NCI-H510A treated with DMSO at 0.1 percent for 48 hours (cell line): ENCODE results near the gene NRXN3.

ENCODE experiments used
- DNase-seq: peaks from one replicate; lab custom pipeline; 2025; lab: John Stamatoyannopoulos, UW

Gene NRXN3

DNA sequence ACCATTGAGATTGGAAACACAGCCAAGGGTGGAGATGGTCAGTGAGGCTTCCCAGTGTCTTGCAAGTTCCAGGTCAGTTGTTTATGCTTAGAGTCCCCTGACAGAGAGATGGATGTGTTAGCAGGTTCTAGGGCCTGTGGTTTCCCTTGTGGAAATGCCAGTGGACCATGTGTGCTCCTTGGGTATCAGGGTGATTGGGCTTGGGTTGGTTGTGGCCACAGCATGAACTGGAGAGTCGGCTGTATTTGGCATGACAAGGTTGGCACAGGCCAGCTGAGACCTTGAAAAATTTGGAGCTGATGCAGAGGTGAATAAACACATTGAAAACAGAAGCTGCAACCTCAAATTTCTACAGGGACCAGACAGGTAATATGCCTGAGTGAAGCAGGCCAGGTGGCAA is 1373.2 kb downstream of the NRXN3 start:
- DNase-seq = no peak

DNA sequence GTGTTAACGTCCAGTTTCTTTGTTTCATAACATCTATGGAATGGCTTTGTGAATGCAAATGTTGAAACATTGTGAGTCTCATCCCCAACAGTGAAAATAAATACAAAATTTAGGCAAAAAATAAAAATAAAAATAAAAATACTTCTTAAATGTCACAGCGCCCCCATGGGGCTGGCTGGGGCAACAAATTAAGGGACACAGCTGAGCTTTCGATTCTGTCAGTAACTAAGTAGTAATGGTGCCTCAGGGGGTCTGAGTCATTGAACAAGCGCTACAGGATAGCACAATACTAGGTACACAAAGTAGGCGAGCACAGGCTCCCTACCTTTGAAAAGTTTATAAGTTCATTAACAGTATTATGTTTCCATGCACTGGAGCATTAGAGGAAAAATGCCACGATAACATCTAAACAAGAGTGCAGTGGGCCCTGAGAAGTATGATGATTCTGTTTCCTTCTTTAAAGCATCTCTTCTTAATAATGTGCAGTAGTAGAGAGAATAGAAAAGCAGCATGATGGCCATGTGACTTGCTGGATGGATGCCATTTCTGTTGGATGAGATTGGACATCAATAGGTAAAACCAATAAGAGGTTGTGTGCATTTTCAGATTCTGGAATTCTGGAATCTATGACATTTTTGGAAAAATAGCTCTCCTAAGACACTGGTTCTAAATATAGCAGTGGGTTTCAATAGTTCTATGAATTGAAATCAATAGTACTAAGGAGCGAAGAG is 1374.0 kb downstream of the NRXN3 start:
- DNase-seq = no peak

DNA sequence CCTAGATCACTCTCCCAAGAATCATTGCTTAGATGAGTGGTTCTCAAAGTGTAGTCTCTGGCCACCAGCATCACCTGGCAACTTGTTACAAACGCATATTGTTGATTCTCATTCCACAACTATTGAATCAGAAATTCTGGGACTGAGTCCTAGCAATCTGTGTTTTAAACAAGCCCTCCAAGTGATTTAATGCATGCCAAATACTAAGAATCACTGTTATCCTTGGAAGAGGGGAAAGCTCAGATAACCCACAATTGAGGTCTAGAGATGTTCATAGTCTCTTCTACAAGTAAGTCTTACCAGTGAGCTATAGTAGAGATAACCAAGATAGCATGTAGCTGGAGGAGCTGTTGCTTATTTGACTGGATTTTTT is 1374.5 kb downstream of the NRXN3 start:
- no peak for DNase-seq

DNA sequence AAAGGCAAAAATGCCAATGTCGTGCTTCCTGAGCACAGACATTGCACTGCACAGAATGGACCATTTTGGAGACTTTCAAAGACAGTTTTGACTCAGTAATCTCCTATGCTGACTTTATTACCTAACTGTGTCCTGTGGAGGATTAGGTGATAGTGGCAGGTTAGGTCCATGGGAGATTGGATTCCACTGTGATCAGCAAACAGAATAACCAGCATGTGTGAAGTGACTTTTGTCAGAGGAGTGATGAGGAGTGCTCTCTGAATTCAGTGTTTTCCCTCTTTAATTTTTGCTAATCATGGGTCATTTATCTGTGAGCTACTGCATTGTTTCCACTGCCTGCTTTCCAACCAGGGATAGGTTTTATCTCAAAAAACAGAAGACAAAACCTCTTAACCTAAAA is 1378.7 kb downstream of the NRXN3 start:
- DNase-seq = no peak

DNA sequence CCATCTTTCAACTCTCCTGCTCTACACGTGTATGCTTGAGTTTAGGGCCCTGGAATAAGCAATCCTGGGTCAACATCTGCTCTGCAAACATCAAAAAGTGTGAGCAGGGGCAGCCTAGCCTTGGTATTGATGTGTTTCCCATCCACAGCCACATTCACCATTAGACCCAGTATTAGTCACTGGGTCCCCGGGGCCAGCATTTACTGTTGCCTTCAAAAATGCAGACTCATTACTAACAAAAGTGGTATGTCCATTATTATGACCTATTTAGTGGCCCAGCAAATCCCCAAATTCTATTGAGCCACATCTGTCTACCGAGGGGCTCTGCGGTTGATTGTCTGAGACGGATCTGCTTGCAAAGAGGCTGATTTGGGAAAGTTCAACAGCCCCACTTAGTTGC is 1379.3 kb downstream of the NRXN3 start:
- no peak for DNase-seq

DNA sequence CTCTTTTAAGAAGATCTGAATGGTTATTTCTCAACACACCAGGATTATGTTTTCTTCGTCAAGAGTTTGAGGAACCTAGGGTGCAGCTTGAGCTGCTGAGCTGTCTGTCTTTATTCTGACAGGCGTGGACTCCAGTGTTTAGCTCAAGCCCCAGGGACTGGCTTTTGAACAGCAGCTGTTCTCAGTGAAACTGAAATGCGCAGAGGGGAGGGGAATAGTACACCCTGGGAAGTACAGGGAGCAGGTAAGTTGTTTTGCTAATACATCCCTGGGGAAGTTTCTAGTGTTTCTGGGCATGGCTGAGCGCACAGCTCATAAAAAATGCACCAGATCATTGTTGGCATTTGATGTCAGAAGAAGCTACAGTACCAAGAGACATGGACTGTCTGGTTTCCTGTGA is 1381.3 kb downstream of the NRXN3 start:
- DNase-seq = peak; percentile 43

DNA sequence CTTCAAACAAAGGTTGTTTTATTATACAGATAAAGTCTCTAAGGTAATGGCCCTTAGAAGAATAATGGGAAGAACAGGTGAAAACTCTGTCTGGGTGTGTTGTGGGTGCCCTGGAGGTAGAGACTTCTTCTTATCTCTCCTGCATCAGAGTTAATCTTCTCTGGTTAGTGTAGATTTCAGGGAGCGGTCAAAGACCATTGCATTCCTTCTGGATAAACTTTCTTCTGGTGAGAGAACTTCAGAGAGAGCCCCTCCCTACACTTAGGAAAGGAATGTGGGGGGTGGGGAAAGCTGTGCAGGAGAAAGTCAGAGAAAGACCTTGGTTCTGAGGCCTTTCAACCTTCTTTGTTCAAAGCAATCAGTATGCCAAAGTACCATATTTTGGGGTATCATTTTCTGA is 1382.6 kb downstream of the NRXN3 start:
- DNase-seq = no peak

DNA sequence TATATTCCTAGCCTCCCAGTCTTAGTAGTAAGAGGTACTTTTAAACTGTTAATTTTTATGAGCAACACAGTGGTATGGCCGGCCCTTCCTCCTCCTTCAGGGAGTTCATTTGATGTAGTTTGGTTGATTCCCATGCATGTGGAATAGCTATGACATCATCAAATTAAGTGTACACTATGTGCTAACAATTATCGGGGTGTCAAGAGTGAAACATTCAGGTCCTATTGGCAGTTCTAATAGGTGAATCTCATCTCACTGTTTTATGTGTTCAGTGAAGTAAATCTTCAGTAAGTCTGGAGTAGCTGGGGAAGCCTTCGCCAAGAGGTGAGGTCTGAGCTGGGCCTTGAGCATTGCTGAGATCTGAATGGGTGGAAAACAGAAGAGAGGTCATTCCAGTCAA is 1384.6 kb downstream of the NRXN3 start:
- DNase-seq = no peak

DNA sequence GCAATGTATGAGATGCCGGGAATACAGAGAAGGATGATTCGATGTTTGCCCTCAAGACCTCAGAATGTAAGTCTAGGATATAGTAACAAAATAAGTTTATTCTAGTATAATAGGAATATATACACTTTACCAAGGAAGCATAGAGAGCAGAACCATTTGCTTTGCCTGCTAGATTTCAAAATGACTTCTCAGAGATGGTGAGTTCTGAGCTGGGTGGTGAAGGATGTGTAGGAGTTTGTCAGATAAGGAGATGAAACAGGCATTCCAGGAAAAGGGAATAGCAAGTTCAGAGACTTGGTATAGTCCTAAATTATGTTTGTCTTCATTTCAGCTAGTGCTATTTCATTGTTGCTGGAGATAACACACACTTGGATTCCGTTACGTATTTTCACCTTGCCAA is 1385.3 kb downstream of the NRXN3 start:
- no peak for DNase-seq

DNA sequence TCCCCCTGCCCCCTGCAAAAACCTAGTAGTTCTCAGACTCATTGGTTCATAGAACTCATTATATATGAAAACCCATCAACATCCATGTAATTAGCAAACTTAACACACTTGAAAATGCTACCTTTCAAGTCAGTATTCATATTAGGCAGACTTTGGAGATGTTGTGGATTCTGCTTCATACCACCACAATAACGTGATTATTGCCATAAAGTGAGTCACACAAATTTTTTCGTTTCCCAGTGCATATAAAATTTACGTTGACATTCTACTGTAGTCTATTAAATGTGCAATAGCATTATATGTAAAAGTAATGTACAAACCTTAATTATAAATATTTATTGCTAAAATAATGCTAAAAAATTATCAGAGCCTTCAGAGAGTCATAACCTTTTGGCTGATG is 1387.1 kb downstream of the NRXN3 start:
- no peak for DNase-seq

DNA sequence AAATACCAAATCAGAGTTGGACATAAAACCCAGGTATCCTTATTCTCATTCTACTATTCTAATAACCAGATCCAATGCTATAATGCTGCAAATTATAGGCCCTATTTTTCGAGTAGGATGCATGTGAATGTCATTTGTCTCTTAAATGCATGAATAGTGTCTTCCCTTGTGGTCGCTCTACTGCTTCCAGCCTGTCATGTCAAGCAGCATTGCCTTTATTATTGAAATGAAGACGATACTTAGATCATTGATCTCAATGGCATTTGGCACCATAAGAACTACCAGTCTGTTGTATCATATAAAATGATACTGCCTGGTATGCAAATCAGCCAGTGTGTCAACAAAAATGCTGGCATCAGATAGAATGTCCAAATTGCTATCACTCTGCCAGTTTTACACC is 1392.0 kb downstream of the NRXN3 start:
- DNase-seq = no peak

DNA sequence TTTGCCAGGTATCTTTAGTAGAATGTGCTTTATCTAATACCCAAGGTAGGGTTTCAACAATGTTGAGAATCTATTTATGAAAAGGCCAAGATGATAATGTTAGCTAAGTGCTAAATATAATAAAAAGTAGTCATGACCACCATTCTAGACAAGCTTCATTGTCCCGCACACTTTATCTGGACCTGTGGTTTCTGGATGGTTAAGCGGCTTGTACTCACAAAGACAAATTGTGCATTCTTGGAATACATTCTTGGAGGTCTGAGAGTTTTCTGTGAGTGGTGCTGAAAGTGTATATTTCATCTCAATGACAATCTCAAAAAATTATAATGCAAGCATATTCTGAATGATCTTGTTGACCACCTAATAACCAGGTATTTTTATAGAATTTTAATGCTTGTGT is 1394.2 kb downstream of the NRXN3 start:
- DNase-seq = no peak

DNA sequence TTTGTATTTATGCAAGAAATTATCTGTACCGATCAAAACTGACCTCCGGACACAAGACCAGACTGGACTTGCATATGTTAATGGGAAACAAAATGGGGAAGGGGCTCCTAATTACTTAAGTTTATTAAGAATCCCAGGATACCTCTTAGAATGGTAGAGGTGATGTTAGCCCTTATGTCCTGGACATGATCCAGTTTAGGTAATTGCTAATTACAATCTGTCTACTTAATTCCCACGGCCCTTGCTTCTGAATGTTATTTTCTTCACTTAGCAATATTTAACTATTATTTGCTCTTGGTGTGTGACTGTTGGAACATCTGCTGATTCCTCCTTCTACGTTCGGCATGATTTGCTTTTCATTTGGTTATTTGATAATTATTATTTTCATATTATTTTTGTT is 1397.1 kb downstream of the NRXN3 start:
- no peak for DNase-seq

DNA sequence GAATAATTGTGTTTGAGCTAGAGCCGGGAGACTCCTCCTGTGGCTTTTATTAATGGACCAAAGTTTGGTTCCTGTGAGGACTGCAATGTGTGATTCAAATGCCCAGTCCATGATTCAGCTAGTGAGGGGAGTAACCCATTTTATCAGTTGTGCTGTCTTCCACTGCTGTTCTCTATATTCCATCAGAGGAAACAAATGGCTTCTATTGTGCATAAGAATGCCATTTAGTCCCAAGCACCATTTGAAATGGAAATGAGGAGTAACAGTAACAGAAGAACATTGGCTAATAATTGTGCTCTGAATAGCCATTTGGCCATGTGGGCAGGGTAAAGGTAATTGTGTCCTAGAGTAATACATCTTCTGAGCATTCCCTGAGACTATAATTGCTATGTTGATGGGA is 1398.4 kb downstream of the NRXN3 start:
- no peak for DNase-seq

DNA sequence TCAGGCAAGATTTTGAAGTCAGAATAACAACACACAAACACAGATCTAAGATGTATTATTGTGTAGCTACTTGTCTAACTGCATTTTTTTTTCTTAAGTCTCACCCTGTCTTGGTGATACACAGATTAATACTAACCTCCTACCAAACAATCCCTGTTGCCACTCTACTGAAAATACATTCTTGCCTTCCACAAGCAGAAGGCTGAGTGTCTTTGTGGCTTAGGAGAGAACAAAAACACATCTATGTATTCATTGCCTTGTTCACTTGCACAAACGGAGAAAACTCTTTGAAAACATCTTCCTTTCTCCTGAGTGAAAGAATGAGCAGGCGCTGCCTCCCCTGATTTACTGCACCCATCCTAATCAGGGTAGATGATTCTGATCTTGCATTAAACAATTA is 1398.9 kb downstream of the NRXN3 start:
- no peak for DNase-seq

DNA sequence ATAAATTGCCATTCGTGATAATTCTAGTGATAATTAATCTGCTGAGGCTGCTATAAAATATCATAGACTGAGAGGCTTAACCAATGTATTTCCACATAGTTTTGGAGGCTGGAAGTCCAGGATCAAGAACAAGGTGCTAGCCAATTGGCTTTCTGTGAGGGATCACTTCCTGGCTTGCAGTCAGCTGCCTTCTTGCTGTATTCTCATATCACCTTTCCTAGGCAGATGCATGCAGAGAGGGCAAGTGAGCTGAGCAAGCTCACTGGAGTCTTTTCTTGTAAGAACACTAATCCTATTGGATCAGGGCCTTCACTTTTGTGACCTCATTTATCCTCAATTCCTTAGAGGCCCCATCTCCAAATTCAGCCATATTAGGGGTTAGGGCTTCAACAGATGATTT is 1400.5 kb downstream of the NRXN3 start:
- DNase-seq = no peak

DNA sequence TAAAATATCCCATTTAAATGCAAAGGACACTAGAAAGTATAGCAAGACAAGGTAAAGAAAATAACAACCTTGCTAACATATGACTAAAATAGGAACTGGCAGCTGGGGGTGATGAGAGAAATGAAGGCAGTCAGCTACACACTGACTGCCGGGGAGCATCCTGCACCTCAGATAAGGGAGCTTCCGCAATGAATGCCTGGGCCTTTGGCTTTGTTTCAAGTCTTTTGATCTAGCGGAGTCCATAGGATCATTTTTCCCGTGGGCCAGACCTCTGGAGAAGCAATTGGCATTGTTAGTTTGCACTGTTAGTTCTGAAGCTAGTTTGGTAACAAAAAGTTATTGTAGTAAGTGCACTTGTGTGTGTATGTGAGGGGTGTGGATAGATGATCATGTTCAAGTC is 1401.2 kb downstream of the NRXN3 start:
- no peak for DNase-seq

DNA sequence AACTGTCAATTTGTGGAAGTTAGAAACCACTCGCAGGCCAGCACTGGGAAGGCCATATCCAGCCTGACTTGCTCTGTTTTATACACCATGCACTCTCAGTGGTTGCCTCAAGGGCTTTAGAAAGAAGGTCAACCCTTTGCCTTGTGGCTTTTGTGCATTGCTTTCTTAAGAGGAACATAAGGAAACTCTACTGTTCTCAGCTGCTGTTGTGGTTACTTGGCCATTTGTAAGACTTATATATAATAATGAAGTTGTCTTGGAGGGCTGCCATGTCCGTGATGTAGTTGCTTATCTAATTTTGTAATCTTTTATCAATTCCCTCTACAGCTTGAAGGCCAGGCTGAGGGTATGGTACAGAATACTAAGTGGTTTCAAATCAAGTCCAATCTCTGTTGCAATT is 1403.3 kb downstream of the NRXN3 start:
- DNase-seq = no peak

DNA sequence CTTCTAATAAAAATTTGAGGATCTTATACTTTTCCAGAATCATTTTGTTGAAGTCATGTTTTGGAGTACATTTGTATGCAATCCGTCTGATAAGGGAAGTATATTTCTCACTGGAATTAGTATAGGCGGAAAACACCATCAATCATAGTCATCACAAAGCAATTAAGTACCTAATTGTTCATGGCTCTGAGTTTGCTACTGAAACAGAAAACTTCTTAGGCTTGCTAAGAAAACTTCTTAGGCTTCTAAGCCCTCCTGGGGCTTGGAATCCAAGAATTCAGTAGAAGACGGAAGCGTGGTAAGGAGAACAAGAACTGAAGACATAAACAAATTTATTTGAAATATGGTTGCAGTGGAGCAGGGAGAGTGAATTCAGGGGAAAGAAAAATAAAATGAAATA is 1404.9 kb downstream of the NRXN3 start:
- no peak for DNase-seq

DNA sequence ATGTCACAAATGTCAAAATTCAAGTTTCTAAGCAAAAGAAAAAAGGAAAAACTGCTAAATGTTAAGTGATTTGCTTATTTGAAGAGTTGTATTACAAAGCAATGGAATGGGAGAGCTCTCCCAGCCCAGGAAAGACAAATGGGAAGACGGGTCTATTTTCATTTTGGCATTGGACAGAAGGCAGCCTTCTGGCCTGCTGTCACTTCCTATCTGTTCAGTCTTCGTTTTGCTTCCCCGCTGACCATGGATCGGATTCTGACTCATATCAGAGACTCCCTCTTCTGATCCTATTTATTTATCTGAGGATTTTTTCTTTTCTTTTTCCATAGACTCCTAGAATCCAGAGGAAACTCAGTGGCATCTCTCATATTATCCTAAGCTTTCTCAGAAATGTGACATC is 1406.3 kb downstream of the NRXN3 start:
- DNase-seq = no peak

DNA sequence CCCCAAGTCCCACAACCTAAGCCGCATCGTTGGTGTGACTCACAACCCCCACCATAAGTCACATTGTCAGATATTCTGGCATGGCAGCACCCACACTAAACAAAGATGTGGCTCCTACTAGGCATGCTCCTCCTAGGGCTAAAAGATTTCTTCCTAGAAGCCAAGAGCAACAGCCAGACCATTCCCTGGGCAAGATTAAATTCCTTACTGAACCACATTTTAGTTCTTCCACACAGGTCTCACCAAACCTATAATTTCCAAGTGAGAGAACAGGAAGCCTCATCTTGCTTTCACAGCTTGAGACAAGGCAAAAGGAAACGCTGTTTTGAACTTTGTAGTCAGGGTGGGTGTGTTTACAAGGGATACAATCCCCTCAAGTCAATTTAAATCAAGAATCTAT is 1408.3 kb downstream of the NRXN3 start:
- no peak for DNase-seq

DNA sequence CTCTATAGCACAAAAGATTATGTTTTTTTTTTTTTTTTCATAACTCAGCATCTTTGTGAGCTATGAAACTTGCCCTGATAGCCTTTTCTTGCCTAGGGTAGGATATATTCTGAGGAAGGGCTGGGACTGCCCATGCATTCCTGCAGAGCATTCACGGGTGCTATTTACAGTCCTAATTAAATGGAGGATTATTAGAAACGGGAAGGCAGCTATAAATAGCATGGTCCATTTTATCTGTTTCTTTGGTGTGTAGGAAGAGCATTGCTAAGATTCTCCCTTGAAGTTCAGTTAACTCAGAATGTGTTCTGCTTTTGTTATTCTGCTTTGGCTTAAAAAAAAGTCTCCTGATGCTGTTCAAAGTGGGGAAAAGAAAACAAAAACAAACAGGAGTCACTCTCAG is 1410.2 kb downstream of the NRXN3 start:
- no peak for DNase-seq

DNA sequence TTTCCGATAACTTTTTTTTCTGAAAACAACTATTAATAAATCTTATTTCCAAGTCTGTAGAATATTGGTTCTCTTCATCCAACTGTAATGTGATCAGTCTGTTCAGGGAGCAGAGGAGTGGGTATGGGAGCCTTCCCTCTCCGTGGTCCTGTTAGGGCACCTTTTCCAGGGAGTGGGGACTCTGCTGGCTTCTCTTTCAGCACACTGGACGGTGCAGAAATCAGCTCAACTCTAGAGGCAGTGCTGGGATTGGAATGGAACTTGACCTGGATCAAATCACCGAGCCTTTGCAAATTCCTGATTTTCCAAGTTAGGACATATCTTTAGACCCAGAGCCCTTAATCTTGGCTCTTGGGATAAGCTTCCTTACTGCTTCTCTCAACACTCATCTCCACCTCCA is 1410.7 kb downstream of the NRXN3 start:
- DNase-seq = no peak

DNA sequence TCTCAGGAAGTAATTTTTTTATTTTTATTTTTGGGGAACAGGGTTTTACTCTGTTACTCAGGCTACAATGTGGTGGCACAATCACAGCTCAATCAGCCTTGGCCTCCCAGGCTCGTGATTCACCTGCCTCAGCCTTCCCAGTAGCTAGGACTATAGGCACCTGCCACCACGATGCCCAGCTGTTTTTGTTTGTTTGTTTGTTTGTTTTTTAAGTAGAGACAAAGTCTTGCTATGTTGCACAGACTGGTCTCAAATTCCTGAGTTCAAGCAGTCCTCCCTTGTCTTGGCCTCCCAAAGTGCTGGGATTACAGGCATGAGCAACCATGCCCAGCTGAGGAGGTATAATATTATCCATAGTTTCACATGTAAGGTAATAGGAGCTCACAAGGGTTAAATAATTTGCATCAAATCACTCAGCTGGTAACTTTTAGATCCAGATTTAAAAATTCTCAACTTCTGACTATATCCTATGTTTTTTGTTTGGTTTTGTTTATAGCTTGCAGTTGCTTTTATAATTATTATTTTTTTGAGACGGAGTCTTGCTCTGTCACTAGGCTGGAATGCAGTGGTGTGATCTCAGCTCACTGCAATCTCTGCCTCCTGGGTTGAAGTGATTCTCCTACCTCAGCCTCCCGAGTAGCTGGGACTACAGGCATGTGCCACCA is 1411.9 kb downstream of the NRXN3 start:
- DNase-seq = no peak
